ENCODE data around the gene EXOC3L1. TPM values are rescaled to one million over a fixed set of nuclear protein-coding genes. Genes with fewer than 3 reads are reported as not detected.
A peak's percentile ranks its signal among the peaks of the same experiment; 100 is the strongest.

The EXOC3L1 gene
- total RNA-seq, 4 donors from 2014 or later: 0.20 to 2.3 (median 0.88) TPM

GRCh38 chr16:67154578-67155294 lies 35.2 kb downstream of the EXOC3L1 start:
- ATAC-seq (no peak), DNase-seq (no peak)
- H3K27ac ChIP-seq: no peak overlapping the region
- H3K36me3 ChIP-seq: no peaks in the 10 kb centered on the region
- no peaks in the 10 kb centered on the region for H3K9me3 ChIP-seq
- peak overlapping the region in 2 of 4 donors; percentile 27 to 43 for H3K4me3 ChIP-seq
- peaks cover 15 to 26% of the 10 kb centered on the region in 2 donors for H3K4me1 ChIP-seq
- no peak for TF ChIP-seq CTCF (IDR thresholded peaks at IDR 0.05 in 4 of 5, conservative IDR thresholded peaks at IDR 0.05 in 1 of 5)
- TF ChIP-seq POLR2A (IDR thresholded peaks at IDR 0.05): no peak
- intact Hi-C loops (cut with DNase I; ENCODE audit: low total_unique reads) (loop anchor here (1.0 to 2.0 kb wide), 5 partner anchors 44 to 260 kb away; no protein-coding TSS in a partner anchor), in situ Hi-C loops (cut with MboI; ENCODE audit: low sequenced_read_pairs in 4 of 4) (loop anchor here (5.0 to 10.0 kb wide), 4 partner anchors 140 to 190 kb away; partner anchors contain the start of gene CES3 (in 1 of the 4))
- H3K27me3 ChIP-seq: peaks cover 3 to 10% (median 4%) of the 10 kb centered on the region in 3 donors

- TF ChIP-seq CTCF (IDR thresholded peaks at IDR 0.05 in 4 of 5, conservative IDR thresholded peaks at IDR 0.05 in 1 of 5) (no peak), POLR2A (IDR thresholded peaks at IDR 0.05) (no peak)
- Histone ChIP-seq H3K27me3 (peaks cover 3 to 12% (median 4%) of the 10 kb centered on the region in 3 donors), H3K36me3 (peaks cover 0 to 23% of the 10 kb centered on the region in 2 donors), H3K4me3 (peak overlapping the region in 1 of 4 donors; percentile 60), H3K27ac (peak overlapping the region in 1 of 4 donors; percentile 73), H3K9me3 (no peaks in the 10 kb centered on the region), H3K4me1 (peaks cover 7 to 19% of the 10 kb centered on the region in 2 donors)
- no peak for ATAC-seq
- in situ Hi-C loops (cut with MboI; ENCODE audit: low sequenced_read_pairs in 4 of 4): loop anchor here in 3 of 4 donors (10.0 kb wide), 3 partner anchors 137 to 187 kb away; partner anchors contain the start of gene CES3 (in 1 of the 3)
- intact Hi-C loops (cut with DNase I; ENCODE audit: low total_unique reads): no loop called here
- DNase-seq: no peak
Observed at GRCh38 chr16:67151431-67152097, 38.4 kb downstream of the EXOC3L1 start.

GRCh38 chr16:67150833-67151396 lies 39.0 kb downstream of the EXOC3L1 start, which contains the start of gene B3GNT9:
Gene B3GNT9 (minus strand): TSS chr16:67150998. CDS start chr16:67150485, 513 bp downstream.
- ATAC-seq: peak in 1 of 2 donors; percentile 33
- DNase-seq: no peak
- Histone ChIP-seq H3K4me1 (peaks cover 7 to 19% of the 10 kb centered on the region in 2 donors), H3K36me3 (peaks cover 0 to 29% of the 10 kb centered on the region in 2 donors), H3K27ac (peak within 1 kb of the TSS; percentile 54 to 76 (median 70)), H3K9me3 (no peaks in the 10 kb centered on the region), H3K4me3 (peak within 1 kb of the TSS; percentile 60 to 82 (median 67)), H3K27me3 (peaks cover 3 to 12% (median 4%) of the 10 kb centered on the region in 3 donors)
- intact Hi-C loops (cut with DNase I; ENCODE audit: low total_unique reads): no loop called here
- in situ Hi-C loops (cut with MboI; ENCODE audit: low sequenced_read_pairs in 4 of 4): loop anchor here in 3 of 4 donors (10.0 kb wide), 3 partner anchors 136 to 186 kb away; partner anchors contain the start of gene CES3 (in 1 of the 3)
- TF ChIP-seq CTCF (IDR thresholded peaks at IDR 0.05 in 4 of 5, conservative IDR thresholded peaks at IDR 0.05 in 1 of 5): no peak
- TF ChIP-seq POLR2A (IDR thresholded peaks at IDR 0.05): peak in 1 of 2 donors; percentile 11

GRCh38 chr16:67150047-67150832 lies 39.7 kb downstream of the EXOC3L1 start:
- TF ChIP-seq POLR2A (IDR thresholded peaks at IDR 0.05) (no peak), CTCF (IDR thresholded peaks at IDR 0.05 in 4 of 5, conservative IDR thresholded peaks at IDR 0.05 in 1 of 5) (no peak)
- H3K4me1 ChIP-seq: peaks cover 3 to 19% of the 10 kb centered on the region in 2 donors
- ATAC-seq: peak; percentile 4 to 13
- DNase-seq: no peak
- H3K4me3 ChIP-seq: peak overlapping the region; percentile 60 to 82 (median 67)
- peak overlapping the region; percentile 54 to 76 (median 70) for H3K27ac ChIP-seq
- in situ Hi-C loops (cut with MboI; ENCODE audit: low sequenced_read_pairs in 4 of 4): loop anchor here in 3 of 4 donors (10.0 kb wide), 3 partner anchors 135 to 185 kb away; partner anchors contain the start of gene CES3 (in 1 of the 3)
- H3K9me3 ChIP-seq: no peaks in the 10 kb centered on the region
- peaks cover 0 to 36% of the 10 kb centered on the region in 2 donors for H3K36me3 ChIP-seq
- peaks cover 3 to 12% (median 4%) of the 10 kb centered on the region in 3 donors for H3K27me3 ChIP-seq
- intact Hi-C loops (cut with DNase I; ENCODE audit: low total_unique reads): no loop called here

Data from gastrocnemius medialis (tissue), 4 donors.